ENCODE measurements around the gene TRIOBP. TPM values are rescaled to one million over a fixed set of nuclear protein-coding genes. Genes with fewer than 3 reads are reported as not detected.

Gene TRIOBP
- total and polyA plus RNA-seq, 2 of the 4 experiments (the other 2 are of a cell fraction), result 46.4 to 69.8 TPM

DNA sequence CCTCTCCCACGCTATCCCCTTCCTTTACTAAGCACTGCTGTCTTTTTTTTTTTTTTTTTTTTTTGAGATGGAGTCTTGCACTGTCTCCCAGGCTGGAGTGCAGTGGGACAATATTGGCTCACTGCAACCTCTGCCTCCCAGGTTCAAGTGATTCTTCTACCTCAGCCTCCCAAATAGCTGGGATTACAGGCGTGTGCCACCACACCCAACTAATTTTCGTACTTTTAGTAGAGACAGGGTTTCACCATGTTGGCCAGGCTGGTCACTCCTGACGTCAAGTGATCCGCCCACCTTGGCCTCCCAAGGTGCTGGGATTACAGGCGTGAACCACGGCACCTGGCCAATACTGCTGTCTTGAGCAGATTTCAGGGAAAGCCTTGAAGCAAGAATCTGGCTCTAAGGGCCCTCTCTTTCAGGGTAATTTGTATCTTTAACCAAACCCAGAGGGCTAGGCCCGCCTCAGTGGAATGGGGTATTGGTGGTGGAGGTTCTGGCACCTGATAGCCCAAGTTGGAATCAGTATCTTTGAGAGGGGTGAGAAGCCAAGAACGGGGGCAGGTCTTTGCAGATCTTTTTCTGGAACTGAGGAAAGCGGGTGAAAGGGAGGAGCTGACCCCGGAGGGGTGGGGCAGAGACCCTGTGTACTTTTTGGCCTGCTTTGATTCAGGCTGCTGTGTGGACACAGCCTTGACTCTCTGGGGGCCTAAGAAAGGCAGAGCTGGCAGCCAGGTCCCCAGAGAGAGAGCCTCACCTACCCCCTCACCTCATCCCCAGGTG, 37.0 kb downstream of the TRIOBP start (continued):
- TF ChIP-seq, protein P1, sequence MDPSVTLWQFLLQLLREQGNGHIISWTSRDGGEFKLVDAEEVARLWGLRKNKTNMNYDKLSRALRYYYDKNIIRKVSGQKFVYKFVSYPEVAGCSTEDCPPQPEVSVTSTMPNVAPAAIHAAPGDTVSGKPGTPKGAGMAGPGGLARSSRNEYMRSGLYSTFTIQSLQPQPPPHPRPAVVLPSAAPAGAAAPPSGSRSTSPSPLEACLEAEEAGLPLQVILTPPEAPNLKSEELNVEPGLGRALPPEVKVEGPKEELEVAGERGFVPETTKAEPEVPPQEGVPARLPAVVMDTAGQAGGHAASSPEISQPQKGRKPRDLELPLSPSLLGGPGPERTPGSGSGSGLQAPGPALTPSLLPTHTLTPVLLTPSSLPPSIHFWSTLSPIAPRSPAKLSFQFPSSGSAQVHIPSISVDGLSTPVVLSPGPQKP (IDR thresholded peaks at IDR 0.05; ENCODE audit: borderline replicate concordance, low read depth, low read length), result no peak
- TF ChIP-seq RAD21 (IDR thresholded peaks at IDR 0.05; ENCODE audit: low read length), result no peak
- no peak for TF ChIP-seq CHD1 (IDR thresholded peaks at IDR 0.05; ENCODE audit: low read depth, low read length)
- TF ChIP-seq POLR2A (IDR thresholded peaks at IDR 0.05; ENCODE audit: low read depth, low read length), result no peak
- no peak for TF ChIP-seq MXI1 (IDR thresholded peaks at IDR 0.05; ENCODE audit: borderline replicate concordance, low read depth, low read length)

DNA sequence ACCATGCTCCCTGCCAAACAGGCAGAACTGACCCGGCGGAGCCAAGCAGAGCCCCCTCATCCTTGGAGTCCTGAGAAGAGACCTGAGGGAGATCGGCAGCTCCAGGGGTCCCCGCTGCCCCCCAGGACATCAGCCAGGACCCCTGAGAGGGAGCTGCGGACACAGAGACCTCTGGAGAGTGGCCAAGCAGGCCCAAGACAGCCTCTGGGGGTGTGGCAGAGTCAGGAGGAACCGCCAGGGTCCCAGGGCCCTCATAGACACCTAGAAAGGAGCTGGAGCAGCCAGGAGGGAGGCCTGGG, 37.5 kb downstream of the TRIOBP start:
- Histone ChIP-seq H2BK120ac (ENCODE audit: low read depth, low read length) (no peak overlapping the region), H2AFZ (replicated peaks; ENCODE audit: low read length, poor library complexity) (no peak overlapping the region), H3K4ac (ENCODE audit: low read depth, low read length) (no peak overlapping the region), H3K23ac (ENCODE audit: low read depth, low read length) (no peak overlapping the region), H3K4me2 (ENCODE audit: low read depth, low read length) (no peak overlapping the region), H2AK9ac (replicated peaks; ENCODE audit: low read depth, low read length, poor library complexity) (no peak overlapping the region), H3K79me1 (ENCODE audit: low read depth in 1 of 2, low read length in 2 of 2) (no peaks in the 10 kb centered on the region), H4K5ac (ENCODE audit: low read depth, low read length) (no peak overlapping the region), H3K18ac (ENCODE audit: low read depth, low read length) (no peak overlapping the region), H3K4me1 (ENCODE audit: control insufficient read depth, insufficient read depth, low read length) (peaks cover 8% of the 10 kb centered on the region), H4K91ac (ENCODE audit: insufficient read depth, low read depth, low read length) (no peak overlapping the region), H3K36me3 (ENCODE audit: control insufficient read depth, insufficient read depth, low read length) (no peaks in the 10 kb centered on the region), H3K9me1 (ENCODE audit: insufficient read depth, low read length) (peaks cover 6% of the 10 kb centered on the region; the same call in 1 of the 2 replicates), H3K27me3 (ENCODE audit: control insufficient read depth, insufficient read depth, low read length) (no peaks in the 10 kb centered on the region), H2BK20ac (ENCODE audit: low read depth, low read length) (no peak overlapping the region), H2AK5ac (ENCODE audit: low read depth, low read length) (no peak overlapping the region), H3K9me3 (ENCODE audit: control insufficient read depth, insufficient read depth, low read length) (no peaks in the 10 kb centered on the region), H2BK5ac (ENCODE audit: low read depth, low read length, poor library complexity, severe bottlenecking) (no peak overlapping the region), H3K9ac (ENCODE audit: low read depth, low read length) (no peak overlapping the region), H4K8ac (ENCODE audit: low read depth in 2 of 2, low read length in 2 of 2) (no peak overlapping the region), H3K4me3 (ENCODE audit: insufficient read depth, low read depth, low read length) (no peak overlapping the region), H3K14ac (replicated peaks; ENCODE audit: low read depth, low read length) (no peak overlapping the region), H2BK15ac (ENCODE audit: low read depth, low read length) (no peak overlapping the region), H3K27ac (ENCODE audit: insufficient read depth, low read length) (no peak overlapping the region), H4K20me1 (ENCODE audit: insufficient read depth, low read length) (no peaks in the 10 kb centered on the region), H3K56ac (ENCODE audit: extremely low read depth, insufficient read depth, low read length) (no peak overlapping the region)
- POLR2A ChIA-PET (ENCODE audit: unreplicated experiment), result no interaction called here
- CTCF ChIA-PET, result no interaction called here
- no peak for DNase-seq
- intact Hi-C loops (cut with micrococcal nuclease) (no loop called here), dilution Hi-C loops (cut with HindIII; ENCODE audit: low sequenced_read_pairs, unreplicated experiment) (no loop called here), in situ Hi-C loops (cut with MboI; ENCODE audit: low sequenced_read_pairs) (no loop called here)
- no TSS peak for BruUV-seq (replicated peaks)
- TF ChIP-seq, protein P2, sequence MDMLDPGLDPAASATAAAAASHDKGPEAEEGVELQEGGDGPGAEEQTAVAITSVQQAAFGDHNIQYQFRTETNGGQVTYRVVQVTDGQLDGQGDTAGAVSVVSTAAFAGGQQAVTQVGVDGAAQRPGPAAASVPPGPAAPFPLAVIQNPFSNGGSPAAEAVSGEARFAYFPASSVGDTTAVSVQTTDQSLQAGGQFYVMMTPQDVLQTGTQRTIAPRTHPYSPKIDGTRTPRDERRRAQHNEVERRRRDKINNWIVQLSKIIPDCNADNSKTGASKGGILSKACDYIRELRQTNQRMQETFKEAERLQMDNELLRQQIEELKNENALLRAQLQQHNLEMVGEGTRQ (IDR thresholded peaks at IDR 0.05; ENCODE audit: low read depth, low read length), result no peak
- TF ChIP-seq CHD1 (IDR thresholded peaks at IDR 0.05; ENCODE audit: low read depth, low read length), result no peak
- no peak for TF ChIP-seq CEBPB (IDR thresholded peaks at IDR 0.05; ENCODE audit: low read depth, low read length)
- no peak for ATAC-seq (ENCODE audit: low read depth)
- WGBS, 2 experiments (ENCODE audit: extremely low coverage in 2 of 2, insufficient read length in 1 of 2), result 89% methylated on average over 5 of the region's 6 CpGs; no CpG with 5 or more reads in 1 of the 2 experiments

Data from IMR-90 (cell line).